ENCODE data around the gene RLN3. TPM values are rescaled to one million over a fixed set of nuclear protein-coding genes. Genes with fewer than 3 reads are reported as not detected.

Gene RLN3
- total and polyA plus RNA-seq, 9 of the 15 experiments (the other 6 are each of a cell fraction or from before 2014, with no cell fraction given), result 0.31 to 1.2 (median 0.71) TPM; not detected in 6

- TF ChIP-seq CHD7 (IDR thresholded peaks at IDR 0.05; ENCODE audit: low read depth, low read length) (no peak), CBX2 (IDR thresholded peaks at IDR 0.05; ENCODE audit: insufficient read depth, low read length, poor library complexity, severe bottlenecking) (no peak), ZNF263 (CRISPR knock-in tag; IDR thresholded peaks at IDR 0.05; ENCODE audit: borderline replicate concordance) (no peak)
These were observed 38.5 kb upstream of the RLN3 start (continued) for GRCh38 chr19:13989487-13989886.

All from K562 (cell line).